ENCODE measurements around the gene MEPE. TPM values are rescaled to one million over a fixed set of nuclear protein-coding genes. Genes with fewer than 3 reads are reported as not detected.

MEPE gene
- total and polyA plus RNA-seq, 3 experiments from 2014 or later = not detected

- Mint-ChIP-seq H3K27ac (no peak overlapping the region), H3K4me1 (peaks cover 10 to 14% (median 13%) of the 10 kb centered on the region in 3 donors), H3K9me3 (no peaks in the 10 kb centered on the region), H3K27me3 (peaks cover 1 to 26% of the 10 kb centered on the region in 2 donors), H3K36me3 (no peaks in the 10 kb centered on the region), H3K4me3 (peak overlapping the region in 5 of 7 donors; percentile 6 to 58 (median 41))
- Histone ChIP-seq H3K27ac (ENCODE audit: low read depth, low read length) (no peak overlapping the region), H3K9me3 (ENCODE audit: low read length) (no peaks in the 10 kb centered on the region), H3K4me1 (ENCODE audit: insufficient read depth, low read length) (no peaks in the 10 kb centered on the region), H3K36me3 (ENCODE audit: insufficient read depth, low read length) (no peaks in the 10 kb centered on the region), H3K27me3 (ENCODE audit: insufficient read depth, low read length, poor library complexity, severe bottlenecking) (no peaks in the 10 kb centered on the region), H3K4me3 (ENCODE audit: low read length) (peak overlapping the region; percentile 47)
- DNase-seq = peak in 2 of 5 donors; percentile 5 to 22
- CTCF ChIA-PET = interaction anchor here (1.2 to 2.0 kb wide), 4 partner anchors 11 to 574 kb away, joined by 3 to 10 read pairs (median 5); no protein-coding TSS in a partner anchor
- POLR2A ChIA-PET = interaction anchor here (0.7 kb wide), 1 partner anchor 28 kb away, joined by 3 read pairs; no protein-coding TSS in a partner anchor
Observed at GRCh38 chr4:87848622-87849351, 16.0 kb downstream of the MEPE start.

- no peak overlapping the region for H3K4me3 ChIP-seq (ENCODE audit: low read length)
- Mint-ChIP-seq H3K36me3 (no peaks in the 10 kb centered on the region), H3K27me3 (peaks cover 3 to 22% of the 10 kb centered on the region in 2 donors), H3K9me3 (no peaks in the 10 kb centered on the region), H3K27ac (no peak overlapping the region), H3K4me3 (no peak overlapping the region), H3K4me1 (peaks cover 10 to 14% (median 13%) of the 10 kb centered on the region in 3 donors)
- no peaks in the 10 kb centered on the region for H3K36me3 ChIP-seq (ENCODE audit: insufficient read depth, low read length)
- no peaks in the 10 kb centered on the region for H3K4me1 ChIP-seq (ENCODE audit: insufficient read depth, low read length)
- DNase-seq = no peak
- ChIA-PET POLR2A (interaction anchor here (0.7 kb wide), 1 partner anchor 27 kb away, joined by 3 read pairs; no protein-coding TSS in a partner anchor), CTCF (interaction anchor here (1.2 to 2.0 kb wide), 4 partner anchors 10 to 575 kb away, joined by 3 to 10 read pairs (median 5); no protein-coding TSS in a partner anchor)
- H3K27ac ChIP-seq (ENCODE audit: low read depth, low read length) = no peak overlapping the region
- no peaks in the 10 kb centered on the region for H3K27me3 ChIP-seq (ENCODE audit: insufficient read depth, low read length, poor library complexity, severe bottlenecking)
- H3K9me3 ChIP-seq (ENCODE audit: low read length) = no peaks in the 10 kb centered on the region
Observed at GRCh38 chr4:87849612-87850011, 16.8 kb downstream of the MEPE start.

GRCh38 chr4:87851332-87851731, 18.6 kb downstream of the MEPE start:
- H3K4me1 Mint-ChIP-seq = peaks cover 10 to 14% (median 13%) of the 10 kb centered on the region in 3 donors
- CTCF ChIA-PET = no interaction called here

GRCh38 chr4:87851953-87852352, 19.2 kb downstream of the MEPE start:
- Histone ChIP-seq H3K27ac (ENCODE audit: low read depth, low read length) (no peak overlapping the region), H3K36me3 (ENCODE audit: insufficient read depth, low read length) (no peaks in the 10 kb centered on the region), H3K9me3 (ENCODE audit: low read length) (no peaks in the 10 kb centered on the region), H3K4me1 (ENCODE audit: insufficient read depth, low read length) (no peaks in the 10 kb centered on the region), H3K4me3 (ENCODE audit: low read length) (no peak overlapping the region), H3K27me3 (ENCODE audit: insufficient read depth, low read length, poor library complexity, severe bottlenecking) (no peaks in the 10 kb centered on the region)
- no peaks in the 10 kb centered on the region for H3K9me3 Mint-ChIP-seq
- H3K4me3 Mint-ChIP-seq = no peak overlapping the region
- CTCF ChIA-PET = interaction anchor here (1.4 kb wide), 1 partner anchor 10 kb away, joined by 6 read pairs; no protein-coding TSS in a partner anchor
- H3K27ac Mint-ChIP-seq = no peak overlapping the region
- no peak for DNase-seq
- H3K36me3 Mint-ChIP-seq = no peaks in the 10 kb centered on the region
- peaks cover 10 to 14% (median 13%) of the 10 kb centered on the region in 3 donors for H3K4me1 Mint-ChIP-seq
- peaks cover 4 to 5% of the 10 kb centered on the region in 2 donors for H3K27me3 Mint-ChIP-seq
- POLR2A ChIA-PET = no interaction called here

More at GRCh38 chr4:87851332-87851731, 18.6 kb downstream of the MEPE start:
- Histone ChIP-seq H3K4me3 (ENCODE audit: low read length) (no peak overlapping the region), H3K27me3 (ENCODE audit: insufficient read depth, low read length, poor library complexity, severe bottlenecking) (no peaks in the 10 kb centered on the region), H3K4me1 (ENCODE audit: insufficient read depth, low read length) (no peaks in the 10 kb centered on the region), H3K36me3 (ENCODE audit: insufficient read depth, low read length) (no peaks in the 10 kb centered on the region), H3K27ac (ENCODE audit: low read depth, low read length) (no peak overlapping the region), H3K9me3 (ENCODE audit: low read length) (no peaks in the 10 kb centered on the region)
- Mint-ChIP-seq H3K27me3 (peaks cover 5 to 8% of the 10 kb centered on the region in 2 donors), H3K9me3 (no peaks in the 10 kb centered on the region), H3K27ac (no peak overlapping the region), H3K4me3 (no peak overlapping the region), H3K36me3 (no peaks in the 10 kb centered on the region)
- no peak for DNase-seq
- POLR2A ChIA-PET = no interaction called here

DNA sequence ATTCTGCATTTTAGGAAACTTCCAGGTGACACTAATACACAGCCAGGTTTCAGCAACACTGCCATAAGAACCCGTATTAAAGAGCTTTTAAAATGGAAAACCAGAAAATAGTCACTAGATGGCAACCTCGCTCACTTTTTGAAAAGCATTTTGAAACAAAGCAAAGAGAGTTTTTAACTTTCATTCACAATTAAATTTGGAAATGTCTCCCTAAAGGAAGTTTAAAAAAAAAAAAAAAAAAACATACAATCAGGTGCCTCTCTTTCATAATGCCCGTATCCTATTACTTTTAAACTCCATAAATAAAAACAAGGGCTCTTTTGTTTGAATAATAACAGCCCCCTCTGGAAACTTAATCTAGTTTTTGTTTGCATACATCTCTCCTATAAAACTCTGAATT, 20.3 kb downstream of the MEPE start:
- DNase-seq = no peak
- POLR2A ChIA-PET = no interaction called here
- Histone ChIP-seq H3K27ac (ENCODE audit: low read depth, low read length) (no peak overlapping the region), H3K27me3 (ENCODE audit: insufficient read depth, low read length, poor library complexity, severe bottlenecking) (no peaks in the 10 kb centered on the region), H3K36me3 (ENCODE audit: insufficient read depth, low read length) (no peaks in the 10 kb centered on the region), H3K4me1 (ENCODE audit: insufficient read depth, low read length) (no peaks in the 10 kb centered on the region), H3K4me3 (ENCODE audit: low read length) (no peak overlapping the region), H3K9me3 (ENCODE audit: low read length) (no peaks in the 10 kb centered on the region)
- H3K27me3 Mint-ChIP-seq = peaks cover 0 to 5% of the 10 kb centered on the region in 2 donors
- no peaks in the 10 kb centered on the region for H3K9me3 Mint-ChIP-seq
- H3K4me3 Mint-ChIP-seq = no peak overlapping the region
- H3K4me1 Mint-ChIP-seq = peaks cover 10 to 13% (median 12%) of the 10 kb centered on the region in 3 donors
- CTCF ChIA-PET = interaction anchor here (1.4 kb wide), 1 partner anchor 11 kb away, joined by 6 read pairs; no protein-coding TSS in a partner anchor
- H3K36me3 Mint-ChIP-seq = no peaks in the 10 kb centered on the region
- no peak overlapping the region for H3K27ac Mint-ChIP-seq

DNA sequence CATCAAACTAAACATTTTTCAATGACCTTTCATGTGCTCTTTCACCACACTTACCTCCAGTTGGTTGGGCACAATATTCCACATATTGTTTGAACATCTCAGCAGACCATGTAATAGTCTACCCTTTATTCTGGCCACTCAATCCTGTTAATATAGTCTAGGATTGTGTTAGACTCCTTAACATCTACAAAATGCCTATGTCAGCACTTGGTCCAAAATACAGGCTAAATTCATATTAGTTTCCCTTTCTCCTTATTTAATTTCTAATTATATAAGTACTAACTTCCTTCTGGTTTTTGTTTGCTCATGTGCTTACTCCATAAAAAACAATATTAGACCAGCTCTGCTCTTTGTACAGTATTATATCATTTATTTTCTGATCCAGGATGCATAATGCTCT, 21.1 kb downstream of the MEPE start:
- H3K4me1 ChIP-seq (ENCODE audit: insufficient read depth, low read length) = no peaks in the 10 kb centered on the region
- POLR2A ChIA-PET = no interaction called here
- H3K9me3 ChIP-seq (ENCODE audit: low read length) = no peaks in the 10 kb centered on the region
- H3K27ac ChIP-seq (ENCODE audit: low read depth, low read length) = no peak overlapping the region
- H3K4me3 Mint-ChIP-seq = no peak overlapping the region
- peaks cover 6 to 7% of the 10 kb centered on the region in 2 donors for H3K27me3 Mint-ChIP-seq
- no peaks in the 10 kb centered on the region for H3K27me3 ChIP-seq (ENCODE audit: insufficient read depth, low read length, poor library complexity, severe bottlenecking)
- no peaks in the 10 kb centered on the region for H3K36me3 ChIP-seq (ENCODE audit: insufficient read depth, low read length)
- no peak for DNase-seq
- no peak overlapping the region for H3K27ac Mint-ChIP-seq
- no peaks in the 10 kb centered on the region for H3K9me3 Mint-ChIP-seq
- H3K4me3 ChIP-seq (ENCODE audit: low read length) = no peak overlapping the region
- CTCF ChIA-PET = no interaction called here
- H3K36me3 Mint-ChIP-seq = no peaks in the 10 kb centered on the region
- peaks cover 5 to 8% (median 5%) of the 10 kb centered on the region in 3 donors for H3K4me1 Mint-ChIP-seq

DNA sequence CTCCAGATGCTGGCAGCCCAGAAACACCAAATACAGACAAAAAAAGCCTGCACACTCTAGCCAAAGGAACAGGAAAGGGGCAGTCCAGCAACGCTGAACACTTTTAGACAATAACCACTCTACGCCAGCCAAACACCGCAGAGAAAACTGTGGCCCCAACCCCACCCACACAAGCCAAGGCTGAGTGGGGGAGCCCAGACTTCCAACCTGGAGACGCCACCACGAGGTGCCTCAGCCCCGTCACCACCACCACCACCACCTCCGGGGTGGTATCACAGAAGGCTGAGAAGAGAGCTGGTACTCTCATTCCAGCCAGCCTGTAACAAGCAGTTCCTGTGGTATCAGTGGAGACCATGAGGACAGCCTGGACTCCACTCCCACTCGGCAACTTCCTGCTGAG, 22.8 kb downstream of the MEPE start:
- POLR2A ChIA-PET = no interaction called here
- H3K9me3 ChIP-seq (ENCODE audit: low read length) = no peaks in the 10 kb centered on the region

DNA sequence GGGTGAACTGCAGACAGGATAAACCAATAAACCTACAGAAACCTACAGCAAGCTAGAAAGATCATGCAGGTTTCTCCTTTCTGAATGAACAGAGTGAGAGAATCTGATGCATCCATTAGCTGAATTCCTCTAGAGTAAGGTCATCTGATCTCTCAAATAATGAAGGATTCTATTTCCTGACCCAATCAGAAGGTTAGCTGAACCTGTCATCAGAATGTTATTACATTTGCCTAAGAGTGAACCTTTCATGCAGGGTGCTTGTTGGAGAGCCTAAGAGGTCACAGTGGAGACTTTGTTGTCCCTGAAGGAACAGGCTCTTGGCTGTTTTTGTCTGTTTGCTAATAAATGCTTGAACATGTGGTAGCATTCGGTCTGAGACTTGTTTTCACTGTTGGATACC, 24.0 kb downstream of the MEPE start:
- no peaks in the 10 kb centered on the region for H3K36me3 ChIP-seq (ENCODE audit: insufficient read depth, low read length)
- Mint-ChIP-seq H3K9me3 (no peaks in the 10 kb centered on the region), H3K27me3 (peaks cover 5 to 7% of the 10 kb centered on the region in 2 donors), H3K36me3 (no peaks in the 10 kb centered on the region), H3K4me3 (no peak overlapping the region), H3K27ac (no peak overlapping the region), H3K4me1 (no peaks in the 10 kb centered on the region)
- ChIA-PET POLR2A (no interaction called here), CTCF (no interaction called here)
- H3K4me3 ChIP-seq (ENCODE audit: low read length) = no peak overlapping the region
- no peaks in the 10 kb centered on the region for H3K4me1 ChIP-seq (ENCODE audit: insufficient read depth, low read length)
- no peak overlapping the region for H3K27ac ChIP-seq (ENCODE audit: low read depth, low read length)
- no peaks in the 10 kb centered on the region for H3K27me3 ChIP-seq (ENCODE audit: insufficient read depth, low read length, poor library complexity, severe bottlenecking)
- H3K9me3 ChIP-seq (ENCODE audit: low read length) = no peaks in the 10 kb centered on the region
- no peak for DNase-seq

More for the DNA sequence above, 22.8 kb downstream of the MEPE start:
- no peaks in the 10 kb centered on the region for H3K36me3 ChIP-seq (ENCODE audit: insufficient read depth, low read length)
- Mint-ChIP-seq H3K9me3 (no peaks in the 10 kb centered on the region), H3K36me3 (no peaks in the 10 kb centered on the region), H3K4me1 (no peaks in the 10 kb centered on the region), H3K27me3 (peaks cover 5 to 7% of the 10 kb centered on the region in 2 donors), H3K27ac (no peak overlapping the region), H3K4me3 (no peak overlapping the region)
- no peak for DNase-seq
- H3K27ac ChIP-seq (ENCODE audit: low read depth, low read length) = no peak overlapping the region
- H3K4me1 ChIP-seq (ENCODE audit: insufficient read depth, low read length) = no peaks in the 10 kb centered on the region
- H3K27me3 ChIP-seq (ENCODE audit: insufficient read depth, low read length, poor library complexity, severe bottlenecking) = no peaks in the 10 kb centered on the region
- no peak overlapping the region for H3K4me3 ChIP-seq (ENCODE audit: low read length)
- CTCF ChIA-PET = no interaction called here

Data from CD8-positive, alpha-beta memory T cell (primary cell).